HEK293T (cell line): ENCODE data around the gene GSC.

Source experiments
- ARNT ChIP-seq: fragments of 450-650 bp; IDR thresholded peaks from 2 replicates; pipeline ENCODE4 v1.6.1; 2017; ENCODE audit warnings: mild to moderate bottlenecking
- ELF4 ChIP-seq: fragments of 450-650 bp; IDR thresholded peaks from 2 replicates; pipeline ENCODE4 v1.6.1; 2017; ENCODE audit warnings: antibody characterized with exemption
- FOXK2 ChIP-seq: fragments of 450-650 bp; IDR thresholded peaks from 2 replicates; pipeline ENCODE4 v1.6.1; 2016; ENCODE audit warnings: mild to moderate bottlenecking
- FOXM1 ChIP-seq: fragments of 450-650 bp; IDR thresholded peaks from 2 replicates; pipeline ENCODE4 v1.6.1; 2017; ENCODE audit warnings: mild to moderate bottlenecking, borderline replicate concordance
- HDGF ChIP-seq: fragments of 450-650 bp; IDR thresholded peaks from 2 replicates; pipeline ENCODE4 v1.6.1; 2017; ENCODE audit warnings: antibody characterized with exemption, borderline replicate concordance
- SP1 ChIP-seq: fragments of 450-650 bp; IDR thresholded peaks from 2 replicates; pipeline ENCODE4 v1.6.1; 2017
- ZNF384 ChIP-seq: fragments of 450-650 bp; IDR thresholded peaks from 2 replicates; pipeline ENCODE4 v1.6.1; 2016

DNA sequence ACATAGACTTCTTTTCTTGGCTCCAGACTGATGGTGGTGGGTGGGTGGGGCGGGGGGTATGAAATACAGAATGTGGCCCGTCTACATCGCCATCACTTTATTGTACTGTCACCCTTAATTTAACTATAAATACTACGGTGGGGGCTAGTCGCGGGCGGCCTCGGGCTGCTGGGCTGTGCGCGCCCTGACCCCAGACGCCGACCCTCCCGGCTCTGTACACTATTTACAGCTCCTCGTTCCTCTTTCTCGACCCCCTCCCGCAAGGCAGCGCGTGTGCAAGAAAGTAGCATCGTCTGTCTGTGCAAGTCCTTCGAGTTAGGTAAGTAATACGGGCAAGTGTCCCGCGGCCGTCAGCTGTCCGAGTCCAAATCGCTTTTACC lies 1.8 kb downstream of the GSC start:
- no peak for TF ChIP-seq ELF4
- no peak for TF ChIP-seq ARNT
- no peak for TF ChIP-seq ZNF384
- no peak for TF ChIP-seq FOXK2
- TF ChIP-seq HDGF: no peak
- TF ChIP-seq FOXM1: no peak
- TF ChIP-seq SP1: no peak
